Neural progenitor cell (in vitro differentiated cells): Measurements from ENCODE around the gene GYS2. TPM values are rescaled to one million over a fixed set of nuclear protein-coding genes. Genes with fewer than 3 reads are reported as not detected.
A peak's percentile ranks its signal among the peaks of the same experiment; 100 is the strongest.

ENCODE experiments used
- DNase-seq: peaks from one replicate; pipeline ENCODE4 v3.0.0-alpha.2; 2016; ENCODE audit warnings: low spot score
- H2AFZ ChIP-seq: fragments of 200-600 bp; sonication (generic); replicated peaks from 2 replicates; pipeline ENCODE4 v1.6.1; 2016; ENCODE audit warnings: antibody characterized with exemption
- H3F3A ChIP-seq: fragments of 200-600 bp; sonication (generic); 2 replicates; pipeline ENCODE4 v1.6.1; 2016; ENCODE audit warnings: antibody characterized with exemption, low read depth
- H3K27ac ChIP-seq: fragments of 200-600 bp; sonication (generic); 2 replicates; pipeline ENCODE4 v1.5.1; 2016; ENCODE audit warnings: mild to moderate bottlenecking
- H3K27me3 ChIP-seq: fragments of 200-600 bp; sonication (generic); 2 replicates; pipeline ENCODE4 v1.6.1; 2016; ENCODE audit warnings: mild to moderate bottlenecking, moderate library complexity
- H3K36me3 ChIP-seq: fragments of 200-600 bp; sonication (generic); 2 replicates; pipeline ENCODE4 v1.5.1; 2016
- H3K4me1 ChIP-seq: fragments of 200-600 bp; sonication (generic); 2 replicates; pipeline ENCODE4 v1.6.1; 2016; ENCODE audit warnings: mixed run types
- H3K4me2 ChIP-seq: fragments of 200-600 bp; sonication (generic); 2 replicates; pipeline ENCODE4 v1.6.1; 2016
- H3K4me3 ChIP-seq: fragments of 200-600 bp; sonication (generic); 2 replicates; pipeline ENCODE4 v1.5.1; 2016
- H3K79me2 ChIP-seq: fragments of 200-600 bp; sonication (generic); 2 replicates; pipeline ENCODE4 v1.6.1; 2016; ENCODE audit warnings: low read depth
- H3K9ac ChIP-seq: fragments of 200-600 bp; sonication (generic); 2 replicates; pipeline ENCODE4 v1.6.1; 2016
- H3K9me3 ChIP-seq: fragments of 200-600 bp; sonication (generic); 2 replicates; pipeline ENCODE4 v1.5.1; 2016; ENCODE audit warnings: low read depth
- H4K20me1 ChIP-seq: fragments of 200-600 bp; sonication (generic); 2 replicates; pipeline ENCODE4 v1.6.1; 2016; ENCODE audit warnings: low read depth
- H3K27ac Mint-ChIP-seq: 3 replicates; pipeline ENCODE4 v1.8.0; 2021; ENCODE audit warnings: mixed read lengths
- H3K27me3 Mint-ChIP-seq: 2 replicates; pipeline ENCODE4 v1.8.0; 2022; ENCODE audit warnings: low read depth, mild to moderate bottlenecking, inconsistent platforms, moderate library complexity, mixed read lengths; ENCODE audit not compliant: insufficient read depth
- H3K36me3 Mint-ChIP-seq: 3 replicates; pipeline ENCODE4 v1.8.0; 2021; ENCODE audit warnings: mixed read lengths
- H3K4me1 Mint-ChIP-seq: 3 replicates; pipeline ENCODE4 v1.8.0; 2021; ENCODE audit warnings: mixed read lengths
- H3K4me3 Mint-ChIP-seq: 3 replicates; pipeline ENCODE4 v1.8.0; 2021; ENCODE audit warnings: mild to moderate bottlenecking, moderate library complexity, mixed read lengths
- H3K9me3 Mint-ChIP-seq: 3 replicates; pipeline ENCODE4 v1.8.0; 2020; ENCODE audit warnings: mixed read lengths
- EZH2 ChIP-seq: fragments of 200-600 bp; sonication (generic); IDR thresholded peaks from 2 replicates; pipeline ENCODE4 v1.6.1; 2017; ENCODE audit warnings: antibody characterized with exemption, mild to moderate bottlenecking, moderate library complexity
- EZH2phosphoT487 ChIP-seq: fragments of 200-600 bp; sonication (generic); IDR thresholded peaks from 2 replicates; pipeline ENCODE4 v1.6.1; 2017; ENCODE audit warnings: antibody characterized with exemption
- total RNA-seq: library from RNA; depleted of rRNA; stranded (reverse); fragments of >200 nt; gene quantifications from 2 replicates; pipeline ENCODE4 v1.2.3, GENCODE V29; 2015; ENCODE audit warnings: low replicate concordance
- TF ChIP-seq, protein P1 (sequence below): fragments of 200-600 bp; sonication (generic); IDR thresholded peaks from 2 replicates; pipeline ENCODE4 v1.5.1; 2017; ENCODE audit warnings: antibody characterized with exemption, mild to moderate bottlenecking

GYS2 gene
- not detected in 2 replicates for total RNA-seq

DNA sequence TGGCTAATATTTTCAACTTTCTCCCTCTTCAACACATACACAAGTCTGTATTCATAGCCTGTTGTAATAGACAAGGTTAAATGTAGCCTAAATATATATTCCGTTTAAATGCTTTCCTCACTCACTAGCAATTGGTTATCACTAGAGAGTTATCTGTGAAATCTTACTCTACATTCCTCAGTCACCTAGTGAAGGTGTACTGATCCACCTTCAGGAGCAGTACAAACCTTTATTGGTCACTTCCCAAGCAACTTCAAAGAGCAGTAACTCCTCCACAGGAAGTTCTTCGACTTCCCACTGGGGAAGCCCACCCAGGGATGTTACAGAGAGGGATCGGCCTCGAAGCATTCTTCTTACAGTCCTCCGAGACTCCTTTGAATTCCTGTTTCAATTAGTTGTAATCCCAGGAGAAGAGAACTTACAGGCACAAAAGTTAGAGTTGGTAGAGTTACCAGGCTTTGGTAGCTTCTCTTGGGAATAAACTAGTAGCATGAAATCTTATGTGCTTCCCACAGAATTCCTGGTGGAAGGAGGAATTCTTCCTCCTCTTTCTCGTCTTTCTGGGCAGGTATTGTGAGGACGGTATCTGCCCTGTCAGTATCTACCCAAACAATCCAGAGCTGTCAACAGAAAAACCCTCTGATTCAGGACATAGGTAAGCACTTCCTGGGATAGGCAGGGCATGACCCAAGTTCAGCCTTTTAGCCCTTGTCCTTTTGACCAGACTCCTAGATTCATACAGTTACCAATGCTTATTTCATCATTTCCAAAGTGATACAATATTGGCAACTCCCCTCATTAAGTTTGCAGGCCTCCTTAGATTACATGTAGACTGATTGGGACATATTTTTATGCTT, at the start of gene GYS2:
Gene GYS2 (minus strand): TSS at position 603 of the 857 bp plus-strand sequence. CDS start 255 bp downstream, at position 348.
- Histone ChIP-seq H3K79me2 (no peaks in the 10 kb centered on the region), H4K20me1 (no peaks in the 10 kb centered on the region), H3K9me3 (no peaks in the 10 kb centered on the region), H3K9ac (no peak within 1 kb of the TSS), H3F3A (no peaks in the 10 kb centered on the region), H3K36me3 (no peaks in the 10 kb centered on the region), H3K27ac (no peak within 1 kb of the TSS), H2AFZ (peak within 1 kb of the TSS; percentile 59), H3K27me3 (no peaks in the 10 kb centered on the region), H3K4me2 (peak within 1 kb of the TSS; percentile 3), H3K4me1 (peaks cover 6% of the 10 kb centered on the region), H3K4me3 (no peak within 1 kb of the TSS)
- H3K9me3 Mint-ChIP-seq = no peaks in the 10 kb centered on the region
- H3K27ac Mint-ChIP-seq = no peak within 1 kb of the TSS
- no peaks in the 10 kb centered on the region for H3K36me3 Mint-ChIP-seq
- H3K27me3 Mint-ChIP-seq = no peaks in the 10 kb centered on the region
- H3K4me1 Mint-ChIP-seq = peaks cover 7% of the 10 kb centered on the region
- TF ChIP-seq, protein P1, sequence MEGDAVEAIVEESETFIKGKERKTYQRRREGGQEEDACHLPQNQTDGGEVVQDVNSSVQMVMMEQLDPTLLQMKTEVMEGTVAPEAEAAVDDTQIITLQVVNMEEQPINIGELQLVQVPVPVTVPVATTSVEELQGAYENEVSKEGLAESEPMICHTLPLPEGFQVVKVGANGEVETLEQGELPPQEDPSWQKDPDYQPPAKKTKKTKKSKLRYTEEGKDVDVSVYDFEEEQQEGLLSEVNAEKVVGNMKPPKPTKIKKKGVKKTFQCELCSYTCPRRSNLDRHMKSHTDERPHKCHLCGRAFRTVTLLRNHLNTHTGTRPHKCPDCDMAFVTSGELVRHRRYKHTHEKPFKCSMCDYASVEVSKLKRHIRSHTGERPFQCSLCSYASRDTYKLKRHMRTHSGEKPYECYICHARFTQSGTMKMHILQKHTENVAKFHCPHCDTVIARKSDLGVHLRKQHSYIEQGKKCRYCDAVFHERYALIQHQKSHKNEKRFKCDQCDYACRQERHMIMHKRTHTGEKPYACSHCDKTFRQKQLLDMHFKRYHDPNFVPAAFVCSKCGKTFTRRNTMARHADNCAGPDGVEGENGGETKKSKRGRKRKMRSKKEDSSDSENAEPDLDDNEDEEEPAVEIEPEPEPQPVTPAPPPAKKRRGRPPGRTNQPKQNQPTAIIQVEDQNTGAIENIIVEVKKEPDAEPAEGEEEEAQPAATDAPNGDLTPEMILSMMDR = no peak
- TF ChIP-seq EZH2phosphoT487 = no peak
- TF ChIP-seq EZH2 = no peak
- no peak within 1 kb of the TSS for H3K4me3 Mint-ChIP-seq
- DNase-seq = peak; percentile 54

DNA sequence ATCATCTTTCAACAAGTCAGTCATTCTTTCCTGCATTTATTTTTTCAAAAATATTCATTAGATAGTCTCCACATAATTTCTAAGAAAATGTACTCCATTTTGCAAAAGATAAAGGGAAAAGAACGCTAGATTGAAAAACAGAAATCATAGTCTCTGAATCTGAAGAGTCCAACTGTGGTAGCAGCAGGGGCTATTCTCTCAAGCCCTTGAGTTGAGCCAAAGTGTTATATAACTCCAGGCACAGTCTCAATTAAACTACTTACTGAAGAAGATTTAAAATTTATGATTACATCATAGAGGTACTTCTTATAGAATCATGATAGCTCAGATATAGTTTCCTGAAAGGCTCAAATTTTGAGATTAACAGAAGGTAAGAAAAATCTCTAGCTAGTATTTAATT, 47.2 kb upstream of the GYS2 start:
- peaks cover 46% of the 10 kb centered on the region for H3K4me1 Mint-ChIP-seq
- H3K4me3 Mint-ChIP-seq = no peak overlapping the region
- no peak overlapping the region for H3K4me2 ChIP-seq

DNA sequence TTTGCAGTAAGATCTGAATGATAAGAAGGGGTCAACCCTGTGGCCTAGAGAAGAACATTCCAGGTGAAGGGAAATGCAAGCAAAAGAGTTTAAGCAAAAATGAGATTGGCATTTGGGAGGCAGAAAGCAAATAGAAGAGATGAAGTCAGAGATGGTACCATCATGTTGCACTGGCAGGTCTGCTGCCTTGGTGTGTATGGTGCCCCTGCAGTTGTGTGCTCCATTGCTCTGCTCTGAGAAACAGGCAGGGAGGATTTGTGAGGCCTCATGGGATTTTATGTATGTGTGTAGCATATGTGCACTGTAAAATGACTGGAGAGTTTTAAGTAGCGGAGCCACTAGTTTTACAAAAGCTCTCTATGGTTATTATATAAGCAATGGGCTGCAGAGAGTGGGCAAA, 46.4 kb upstream of the GYS2 start:
- Histone ChIP-seq H3F3A (no peaks in the 10 kb centered on the region), H2AFZ (no peak overlapping the region), H3K9ac (no peak overlapping the region), H3K79me2 (peaks cover 96% of the 10 kb centered on the region), H4K20me1 (peaks cover 85% of the 10 kb centered on the region), H3K27me3 (no peaks in the 10 kb centered on the region), H3K4me2 (no peak overlapping the region), H3K9me3 (no peaks in the 10 kb centered on the region), H3K27ac (no peak overlapping the region), H3K4me3 (no peak overlapping the region), H3K36me3 (peaks cover 30% of the 10 kb centered on the region), H3K4me1 (peaks cover 41% of the 10 kb centered on the region)
- peaks cover 45% of the 10 kb centered on the region for H3K4me1 Mint-ChIP-seq
- H3K9me3 Mint-ChIP-seq = no peaks in the 10 kb centered on the region
- no peak for DNase-seq
- H3K27me3 Mint-ChIP-seq = no peaks in the 10 kb centered on the region
- H3K36me3 Mint-ChIP-seq = peaks cover 61% of the 10 kb centered on the region
- TF ChIP-seq EZH2phosphoT487 = no peak
- TF ChIP-seq, protein P1 = no peak
- no peak for TF ChIP-seq EZH2
- H3K4me3 Mint-ChIP-seq = no peak overlapping the region
- no peak overlapping the region for H3K27ac Mint-ChIP-seq

More for the DNA sequence above, 47.2 kb upstream of the GYS2 start:
- Histone ChIP-seq H3K27ac (no peak overlapping the region), H3K79me2 (peaks cover 96% of the 10 kb centered on the region), H3K36me3 (peaks cover 22% of the 10 kb centered on the region), H3K27me3 (no peaks in the 10 kb centered on the region), H3F3A (no peaks in the 10 kb centered on the region), H2AFZ (no peak overlapping the region), H3K4me1 (peaks cover 37% of the 10 kb centered on the region), H3K4me3 (no peak overlapping the region), H3K9ac (no peak overlapping the region), H3K9me3 (no peaks in the 10 kb centered on the region), H4K20me1 (peaks cover 83% of the 10 kb centered on the region)
- no peak overlapping the region for H3K27ac Mint-ChIP-seq
- no peak for DNase-seq
- peaks cover 58% of the 10 kb centered on the region for H3K36me3 Mint-ChIP-seq
- no peaks in the 10 kb centered on the region for H3K9me3 Mint-ChIP-seq
- TF ChIP-seq EZH2phosphoT487 = no peak
- TF ChIP-seq EZH2 = no peak
- TF ChIP-seq, protein P1 = no peak
- H3K27me3 Mint-ChIP-seq = peaks cover under 1% of the 10 kb centered on the region
